ENCODE results near the gene NKTR. TPM values are rescaled to one million over a fixed set of nuclear protein-coding genes. Genes with fewer than 3 reads are reported as not detected.

The NKTR gene
- total RNA-seq, 1 donor from 2014 or later = 118 TPM

DNA sequence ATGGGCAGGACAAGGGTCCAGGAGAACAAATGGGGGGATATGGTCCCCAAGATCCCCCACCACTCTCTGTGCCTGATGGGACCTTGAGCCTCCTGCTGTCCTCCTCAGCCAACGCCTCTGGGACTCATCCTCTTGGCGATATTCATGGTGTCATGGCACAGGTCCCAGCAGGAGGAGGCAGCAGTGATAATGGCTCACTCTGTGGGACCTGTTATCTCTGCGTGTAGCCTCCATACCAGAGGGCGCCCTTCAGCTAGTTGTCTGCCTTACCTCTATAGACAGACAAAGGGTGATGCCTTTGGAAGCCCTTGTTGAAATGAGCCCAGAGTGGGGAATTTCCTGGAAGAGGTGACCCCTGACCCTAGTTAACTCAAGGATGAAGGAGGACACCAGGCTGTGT, 60.4 kb downstream of the NKTR start:
- Mint-ChIP-seq H3K36me3 (ENCODE audit: low read depth, unreplicated experiment) (peaks cover 13% of the 10 kb centered on the region), H3K9me3 (ENCODE audit: unreplicated experiment) (no peaks in the 10 kb centered on the region), H3K4me3 (ENCODE audit: unreplicated experiment) (no peak overlapping the region), H3K4me1 (ENCODE audit: unreplicated experiment) (peaks cover 16% of the 10 kb centered on the region), H3K27me3 (ENCODE audit: unreplicated experiment) (peaks cover 28% of the 10 kb centered on the region), H3K27ac (ENCODE audit: unreplicated experiment) (no peak overlapping the region)
- no peak for DNase-seq (ENCODE audit: low spot score)
- TF ChIP-seq, protein P1, sequence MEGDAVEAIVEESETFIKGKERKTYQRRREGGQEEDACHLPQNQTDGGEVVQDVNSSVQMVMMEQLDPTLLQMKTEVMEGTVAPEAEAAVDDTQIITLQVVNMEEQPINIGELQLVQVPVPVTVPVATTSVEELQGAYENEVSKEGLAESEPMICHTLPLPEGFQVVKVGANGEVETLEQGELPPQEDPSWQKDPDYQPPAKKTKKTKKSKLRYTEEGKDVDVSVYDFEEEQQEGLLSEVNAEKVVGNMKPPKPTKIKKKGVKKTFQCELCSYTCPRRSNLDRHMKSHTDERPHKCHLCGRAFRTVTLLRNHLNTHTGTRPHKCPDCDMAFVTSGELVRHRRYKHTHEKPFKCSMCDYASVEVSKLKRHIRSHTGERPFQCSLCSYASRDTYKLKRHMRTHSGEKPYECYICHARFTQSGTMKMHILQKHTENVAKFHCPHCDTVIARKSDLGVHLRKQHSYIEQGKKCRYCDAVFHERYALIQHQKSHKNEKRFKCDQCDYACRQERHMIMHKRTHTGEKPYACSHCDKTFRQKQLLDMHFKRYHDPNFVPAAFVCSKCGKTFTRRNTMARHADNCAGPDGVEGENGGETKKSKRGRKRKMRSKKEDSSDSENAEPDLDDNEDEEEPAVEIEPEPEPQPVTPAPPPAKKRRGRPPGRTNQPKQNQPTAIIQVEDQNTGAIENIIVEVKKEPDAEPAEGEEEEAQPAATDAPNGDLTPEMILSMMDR (IDR thresholded peaks at IDR 0.05; ENCODE audit: unreplicated experiment) = no peak

DNA sequence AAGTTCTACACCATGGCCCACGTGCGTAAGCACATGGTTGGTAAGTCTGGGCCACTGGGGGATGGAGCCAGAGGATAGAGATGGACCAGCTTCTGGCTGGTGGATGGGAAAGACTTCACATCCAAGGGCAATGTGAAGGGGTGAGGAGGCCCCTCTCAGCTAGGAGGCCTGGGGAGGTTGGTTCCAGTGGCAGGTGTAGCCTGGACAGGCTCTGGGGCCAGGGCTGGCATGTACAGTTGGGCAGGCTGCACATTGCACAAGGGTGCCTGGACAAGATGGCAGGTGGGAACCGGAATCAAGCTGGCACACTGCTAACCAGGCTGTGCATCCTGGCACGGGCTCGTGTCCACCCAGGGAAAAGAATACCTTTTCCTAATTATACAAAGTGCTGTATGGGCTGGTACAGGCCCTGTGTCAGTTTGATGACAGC, 61.1 kb downstream of the NKTR start:
- H3K4me1 Mint-ChIP-seq (ENCODE audit: unreplicated experiment) = peaks cover 11% of the 10 kb centered on the region

DNA sequence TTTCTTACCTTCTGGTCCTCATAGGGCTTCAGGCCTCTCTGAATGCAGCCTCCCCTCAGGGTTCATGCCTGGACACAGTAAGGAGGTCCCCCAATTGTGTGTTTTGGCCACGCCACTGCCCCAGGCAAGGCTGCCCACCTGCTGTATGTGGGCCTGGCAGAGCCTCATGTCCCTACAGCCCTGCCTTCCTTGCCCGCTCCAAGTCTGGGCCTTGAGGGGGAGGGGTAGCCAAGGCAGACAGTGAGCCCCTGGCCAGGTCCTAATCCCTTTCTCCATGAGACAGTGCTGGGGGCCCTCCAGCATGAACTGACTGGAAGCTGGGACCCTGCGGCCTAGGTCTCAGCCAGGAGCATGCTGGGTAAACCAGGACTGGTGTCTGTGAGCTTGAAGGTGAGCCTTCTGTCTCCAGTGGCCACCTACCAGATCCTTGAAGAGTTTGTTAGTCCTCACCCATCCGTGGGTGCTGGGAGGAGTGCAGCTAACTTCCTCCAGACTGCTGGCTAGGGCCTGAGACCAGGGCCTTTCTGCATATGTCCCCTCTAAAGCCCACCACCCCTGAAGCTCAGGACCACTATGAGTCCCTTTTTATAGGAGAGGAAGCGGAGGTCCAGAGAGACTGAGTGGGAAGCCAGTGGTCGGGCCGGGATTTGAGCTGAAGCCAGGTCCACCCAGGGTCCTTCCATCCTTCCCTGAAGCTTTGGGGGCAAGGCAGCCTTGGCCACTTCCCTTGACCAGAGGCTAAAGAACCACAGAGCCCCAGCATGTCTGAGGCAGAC, 61.7 kb downstream of the NKTR start:
- peaks cover 22% of the 10 kb centered on the region for H3K27me3 Mint-ChIP-seq (ENCODE audit: unreplicated experiment)
- DNase-seq (ENCODE audit: low spot score) = no peak
- H3K4me3 Mint-ChIP-seq (ENCODE audit: unreplicated experiment) = no peak overlapping the region
- no peak overlapping the region for H3K27ac Mint-ChIP-seq (ENCODE audit: unreplicated experiment)
- H3K36me3 Mint-ChIP-seq (ENCODE audit: low read depth, unreplicated experiment) = peaks cover 13% of the 10 kb centered on the region
- H3K9me3 Mint-ChIP-seq (ENCODE audit: unreplicated experiment) = no peaks in the 10 kb centered on the region
- H3K4me1 Mint-ChIP-seq (ENCODE audit: unreplicated experiment) = peaks cover 11% of the 10 kb centered on the region
- TF ChIP-seq, protein P1 (IDR thresholded peaks at IDR 0.05; ENCODE audit: unreplicated experiment) = no peak

More for the DNA sequence above, 61.1 kb downstream of the NKTR start:
- Mint-ChIP-seq H3K27me3 (ENCODE audit: unreplicated experiment) (peaks cover 23% of the 10 kb centered on the region), H3K36me3 (ENCODE audit: low read depth, unreplicated experiment) (peaks cover 13% of the 10 kb centered on the region), H3K27ac (ENCODE audit: unreplicated experiment) (no peak overlapping the region), H3K4me3 (ENCODE audit: unreplicated experiment) (peak overlapping the region; percentile 51), H3K9me3 (ENCODE audit: unreplicated experiment) (no peaks in the 10 kb centered on the region)
- DNase-seq (ENCODE audit: low spot score) = no peak
- TF ChIP-seq, protein P1 (IDR thresholded peaks at IDR 0.05; ENCODE audit: unreplicated experiment) = no peak

DNA sequence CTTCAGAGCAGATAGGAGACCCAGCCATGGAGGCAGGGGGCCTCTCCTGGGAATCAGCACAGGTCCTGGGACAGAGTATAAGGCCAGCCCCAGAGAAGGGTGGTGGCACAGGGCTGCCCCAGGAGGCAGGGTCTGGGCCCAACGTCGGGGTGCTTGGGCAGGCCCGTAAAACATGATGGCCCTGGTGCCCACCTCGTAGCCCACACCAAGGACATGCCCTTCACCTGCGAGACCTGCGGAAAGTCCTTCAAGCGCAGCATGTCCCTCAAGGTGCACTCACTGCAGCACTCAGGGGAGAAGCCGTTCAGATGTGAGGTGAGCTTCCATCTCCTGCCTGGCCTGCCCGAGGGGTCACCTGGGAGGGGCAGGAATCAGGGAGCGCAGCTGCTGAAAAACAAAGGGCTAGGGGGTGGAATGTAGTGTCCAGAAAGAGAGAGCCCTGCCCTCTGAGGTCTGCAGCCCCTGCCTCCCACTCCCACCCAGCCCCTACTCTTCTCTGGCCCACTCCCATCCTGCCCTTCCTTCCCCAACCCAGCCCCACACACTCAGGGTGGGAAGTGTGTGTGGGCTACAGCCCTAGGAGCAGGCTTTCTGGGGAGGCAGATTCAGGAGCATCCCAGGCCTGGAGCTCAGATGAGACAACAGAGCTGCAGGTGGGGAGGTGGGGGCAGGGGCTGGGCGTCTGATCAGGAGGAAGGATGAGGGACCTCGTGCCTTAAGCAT, 62.5 kb downstream of the NKTR start:
- peaks cover 11% of the 10 kb centered on the region for H3K4me1 Mint-ChIP-seq (ENCODE audit: unreplicated experiment)
- H3K4me3 Mint-ChIP-seq (ENCODE audit: unreplicated experiment) = no peak overlapping the region
- H3K36me3 Mint-ChIP-seq (ENCODE audit: low read depth, unreplicated experiment) = peaks cover 13% of the 10 kb centered on the region
- DNase-seq (ENCODE audit: low spot score) = no peak
- H3K27me3 Mint-ChIP-seq (ENCODE audit: unreplicated experiment) = peaks cover 24% of the 10 kb centered on the region
- TF ChIP-seq, protein P1 (IDR thresholded peaks at IDR 0.05; ENCODE audit: unreplicated experiment) = no peak
- no peaks in the 10 kb centered on the region for H3K9me3 Mint-ChIP-seq (ENCODE audit: unreplicated experiment)
- no peak overlapping the region for H3K27ac Mint-ChIP-seq (ENCODE audit: unreplicated experiment)
